Islet precursor cell (in vitro differentiated cells): Measurements from ENCODE around the gene SRRM3.
A peak's percentile ranks its signal among the peaks of the same experiment; 100 is the strongest.
"Not testable (repeated sequence)": the region's sequence is repeated elsewhere in the genome, so short reads cannot be mapped to it uniquely, and the experiment has no call there.

Source experiments
- DNase-seq: peaks from one replicate; pipeline ENCODE4 v3.0.0-alpha.2; 2018

SRRM3 gene

DNA sequence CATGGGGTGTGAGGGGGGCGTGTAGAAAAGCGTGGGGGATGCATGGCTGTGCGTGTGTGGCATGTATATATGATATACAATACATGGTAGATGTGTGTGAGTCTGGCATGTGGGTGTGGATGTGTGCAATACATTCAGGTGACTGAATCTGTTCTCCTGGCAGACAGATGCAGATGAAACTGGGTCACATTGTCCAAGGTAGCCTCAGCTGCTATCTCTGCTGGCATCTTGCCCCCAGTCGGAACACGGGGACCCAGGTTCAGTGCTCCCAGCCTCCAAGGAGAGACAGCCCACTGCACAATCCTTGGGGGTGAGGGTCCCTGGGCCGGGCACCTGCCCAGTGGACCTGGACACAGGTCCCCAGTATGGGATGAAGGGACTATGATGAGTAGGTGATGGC lies 12.4 kb upstream of the SRRM3 start:
- DNase-seq = no peak

DNA sequence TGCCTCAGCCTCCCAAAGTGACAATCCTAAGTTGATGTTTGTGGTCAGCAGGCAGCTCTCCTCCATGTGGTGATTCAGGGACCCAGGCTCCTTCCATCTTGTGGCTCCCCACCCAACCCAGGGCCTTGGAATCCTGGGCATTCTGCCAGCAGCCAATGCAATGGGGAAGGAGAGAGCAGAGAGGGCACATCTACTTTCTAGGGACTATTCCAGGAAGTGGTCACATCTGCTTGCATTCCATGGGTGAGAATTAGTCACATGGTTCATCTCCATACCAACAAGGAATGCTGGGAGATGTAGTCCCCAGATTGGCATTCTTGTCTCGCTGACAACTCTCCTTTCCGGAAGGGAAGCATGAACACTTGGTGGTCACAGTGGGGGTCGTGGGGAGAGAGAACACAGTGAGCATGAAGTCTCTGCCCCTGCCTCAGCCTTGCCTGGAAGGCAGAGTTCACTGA lies 9.9 kb upstream of the SRRM3 start:
- peak; percentile 77 for DNase-seq

DNA sequence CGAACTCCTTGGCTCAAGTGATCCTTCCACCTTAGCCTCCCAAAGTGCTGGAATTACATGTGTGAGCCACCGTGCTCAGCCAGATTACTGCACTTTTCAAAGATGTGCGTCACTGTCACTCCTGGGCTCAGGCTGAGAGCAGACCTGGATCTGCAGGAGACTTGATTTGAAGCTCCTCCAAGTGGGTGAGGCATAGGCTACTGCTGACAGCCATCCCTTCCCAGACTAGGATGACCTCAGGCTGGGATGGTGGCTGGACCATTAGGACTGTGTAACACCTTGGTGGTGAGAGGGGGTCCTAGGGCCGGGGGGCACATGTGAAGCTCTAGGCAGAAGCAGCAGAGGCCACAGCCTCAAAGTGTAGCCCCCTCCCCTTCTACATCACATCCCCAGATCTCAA lies 8.2 kb upstream of the SRRM3 start:
- DNase-seq = no peak

DNA sequence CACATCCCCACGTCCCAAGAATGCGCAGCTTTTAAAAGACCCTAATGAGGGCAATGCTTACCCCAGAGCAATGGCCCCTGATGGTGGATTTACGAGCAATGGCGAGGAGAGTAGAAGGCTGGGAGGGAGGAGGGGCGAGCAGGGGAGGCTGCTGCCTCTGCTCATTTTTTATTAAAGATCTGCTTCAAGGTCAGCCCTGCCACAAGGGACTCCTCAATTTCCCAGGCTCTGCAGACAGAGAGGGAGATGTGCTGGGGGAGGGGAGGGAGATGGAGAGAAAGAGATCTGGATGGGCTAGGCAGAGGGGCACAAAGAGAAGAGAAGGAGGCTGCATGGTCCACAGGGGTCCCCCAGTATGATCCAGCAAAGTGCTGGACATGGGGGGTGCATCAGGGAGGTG lies 7.8 kb upstream of the SRRM3 start:
- no peak for DNase-seq

DNA sequence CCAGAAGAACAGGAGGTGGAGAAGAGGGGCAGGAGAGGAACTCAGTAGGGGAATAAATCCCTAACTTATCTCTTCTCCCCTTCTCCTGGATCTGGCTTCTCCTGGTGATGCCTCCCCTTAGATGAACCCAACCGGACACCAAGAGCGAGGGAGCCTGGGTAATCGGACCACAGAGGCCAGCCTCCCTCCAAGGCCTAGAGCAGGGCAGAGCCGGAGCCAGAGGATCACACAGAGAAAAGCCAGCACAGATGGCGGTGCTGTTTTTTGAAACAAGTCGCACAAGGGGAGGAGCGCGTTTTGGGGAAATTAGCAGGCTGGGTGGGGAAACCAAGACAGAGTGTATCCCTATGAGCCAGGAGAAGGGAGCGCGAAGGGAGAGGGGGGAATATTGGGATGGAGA lies 4.9 kb upstream of the SRRM3 start:
- no peak for DNase-seq

DNA sequence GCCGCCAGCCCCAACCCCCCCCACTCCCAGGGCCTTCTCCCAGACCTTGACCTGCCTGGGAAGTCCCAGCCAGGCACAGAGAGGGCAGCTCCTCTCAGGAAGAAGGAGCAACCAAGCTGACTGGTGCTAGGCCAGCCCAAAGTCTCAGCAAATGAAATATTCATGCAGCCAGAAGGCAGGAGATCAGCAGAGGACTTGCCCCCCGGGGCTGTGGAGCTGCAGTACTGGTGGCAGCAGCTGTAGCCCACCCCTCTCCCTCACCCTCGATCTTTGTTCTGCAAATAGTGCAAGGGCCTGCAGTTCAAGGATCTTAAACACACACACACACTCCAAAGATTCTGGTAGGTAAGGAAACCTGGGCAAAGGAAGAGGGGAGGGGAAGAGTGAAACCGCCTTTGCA lies 3.5 kb upstream of the SRRM3 start:
- DNase-seq = no peak

DNA sequence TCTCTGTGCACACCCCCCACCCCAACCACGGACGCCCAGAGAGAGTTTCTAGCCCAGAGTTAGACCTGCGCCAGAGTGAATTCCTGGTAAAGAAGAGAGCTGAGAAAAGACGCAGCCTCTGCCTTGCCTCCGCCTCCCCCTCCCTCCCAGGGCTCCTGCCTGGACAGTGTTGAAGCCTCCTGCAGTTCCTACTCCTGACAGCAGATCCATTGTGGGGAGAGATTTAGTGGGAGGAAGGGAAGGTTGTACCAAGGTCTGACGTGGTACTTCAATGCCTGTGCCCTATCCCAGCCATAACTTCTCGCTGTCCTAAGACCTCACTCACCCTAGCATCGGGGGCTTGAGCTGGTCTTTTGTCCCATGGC lies 952 bp downstream of the SRRM3 start:
- no peak for DNase-seq

DNA sequence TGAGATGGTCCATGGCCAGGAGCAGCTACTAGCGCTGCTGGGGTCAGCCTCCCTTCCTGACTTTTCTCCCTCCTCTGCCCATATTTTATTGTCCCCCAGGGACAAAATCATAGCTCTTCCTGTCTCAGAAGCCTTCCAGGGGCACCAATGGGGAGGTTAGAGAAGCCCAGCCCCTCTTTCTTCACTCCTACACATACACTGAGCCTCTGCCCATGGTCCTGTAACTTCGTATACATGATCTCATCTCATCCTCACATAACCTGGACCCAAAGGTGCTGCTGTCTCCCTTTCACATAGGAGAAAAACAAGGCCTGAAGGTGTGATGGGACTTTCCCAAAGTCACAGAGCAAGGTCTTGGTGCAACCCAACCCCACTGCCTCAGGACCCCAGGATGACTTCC lies 2.5 kb downstream of the SRRM3 start:
- no peak for DNase-seq

DNA sequence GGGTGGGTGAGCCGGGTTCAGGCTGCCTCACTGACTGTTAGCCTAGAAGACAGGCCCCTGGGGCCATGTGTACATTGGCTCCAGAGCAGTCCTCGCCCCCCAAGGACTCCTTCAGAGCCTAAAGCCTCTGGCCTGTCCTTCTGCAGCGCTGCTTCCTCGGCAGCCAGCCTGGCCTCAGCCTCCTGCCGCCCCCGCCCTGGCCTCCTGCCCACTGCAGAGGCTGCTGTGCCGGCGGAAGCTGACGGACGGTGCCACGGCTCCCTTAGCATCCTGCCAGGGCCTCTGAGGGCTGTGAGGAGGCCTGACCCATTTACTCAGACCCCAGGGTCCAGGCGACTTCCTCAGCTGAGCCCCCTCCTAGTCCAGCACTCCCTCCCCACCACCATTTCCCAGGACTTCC lies 4.9 kb downstream of the SRRM3 start:
- DNase-seq = no peak

DNA sequence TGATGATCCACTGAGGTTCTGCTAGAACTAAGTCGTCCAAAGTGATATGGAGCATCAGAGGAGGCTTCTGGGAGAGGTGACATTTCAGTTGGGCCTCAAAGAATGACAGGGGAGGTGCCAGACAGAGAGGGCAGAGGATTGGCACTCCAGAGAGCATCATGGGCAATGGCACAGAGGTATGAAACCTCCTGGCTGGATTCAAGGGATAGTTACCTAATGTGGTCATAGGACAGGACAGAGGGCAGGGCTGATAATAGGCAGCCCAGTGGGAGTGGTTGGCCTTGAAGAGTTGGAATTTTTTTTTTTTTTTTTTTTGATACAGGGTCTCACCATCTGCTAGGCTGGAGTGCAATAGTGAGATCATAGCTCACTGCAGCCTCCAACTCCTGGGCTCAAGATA lies 7.6 kb downstream of the SRRM3 start:
- DNase-seq = no peak

DNA sequence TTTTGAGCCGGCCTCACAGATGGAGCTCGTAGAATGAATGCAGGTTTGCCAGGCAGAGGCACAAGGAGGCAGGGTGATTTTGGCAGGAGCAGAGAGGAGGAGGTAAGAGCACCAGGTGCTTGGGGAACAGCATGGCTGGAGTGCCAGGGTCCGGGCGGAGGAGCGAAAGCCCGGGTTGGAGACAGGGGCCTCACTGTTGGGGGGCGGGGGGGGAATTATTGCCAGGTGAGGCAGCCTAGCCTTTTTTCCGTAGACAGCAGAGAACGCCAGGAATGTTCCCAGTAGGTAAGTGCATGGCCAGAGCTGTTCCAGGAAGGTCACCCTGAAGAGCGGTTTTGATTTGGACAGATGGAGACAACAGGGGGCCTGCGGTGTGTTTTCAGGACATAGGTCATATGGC lies 9.5 kb downstream of the SRRM3 start:
- DNase-seq = no peak

DNA sequence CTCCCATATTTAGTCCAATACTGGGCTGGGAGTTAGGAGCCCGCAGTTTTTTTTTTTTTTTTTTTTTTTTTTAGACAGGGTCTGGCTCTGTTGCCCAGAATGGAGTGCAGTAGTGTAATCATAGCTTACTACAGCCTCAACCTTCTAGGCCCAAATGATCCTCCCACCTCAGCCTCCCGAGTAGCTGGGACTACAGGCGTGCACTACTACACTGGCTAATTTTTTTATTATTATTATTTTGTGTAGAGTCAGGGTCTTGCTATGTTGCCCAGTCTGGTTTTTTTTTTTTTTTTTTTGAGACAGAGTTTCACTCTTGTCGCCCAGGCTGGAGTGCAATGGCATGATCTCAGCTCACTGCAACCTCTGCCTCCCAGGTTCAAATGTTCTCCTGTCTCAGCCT lies 13.7 kb downstream of the SRRM3 start:
- DNase-seq = not testable (repeated sequence)

DNA sequence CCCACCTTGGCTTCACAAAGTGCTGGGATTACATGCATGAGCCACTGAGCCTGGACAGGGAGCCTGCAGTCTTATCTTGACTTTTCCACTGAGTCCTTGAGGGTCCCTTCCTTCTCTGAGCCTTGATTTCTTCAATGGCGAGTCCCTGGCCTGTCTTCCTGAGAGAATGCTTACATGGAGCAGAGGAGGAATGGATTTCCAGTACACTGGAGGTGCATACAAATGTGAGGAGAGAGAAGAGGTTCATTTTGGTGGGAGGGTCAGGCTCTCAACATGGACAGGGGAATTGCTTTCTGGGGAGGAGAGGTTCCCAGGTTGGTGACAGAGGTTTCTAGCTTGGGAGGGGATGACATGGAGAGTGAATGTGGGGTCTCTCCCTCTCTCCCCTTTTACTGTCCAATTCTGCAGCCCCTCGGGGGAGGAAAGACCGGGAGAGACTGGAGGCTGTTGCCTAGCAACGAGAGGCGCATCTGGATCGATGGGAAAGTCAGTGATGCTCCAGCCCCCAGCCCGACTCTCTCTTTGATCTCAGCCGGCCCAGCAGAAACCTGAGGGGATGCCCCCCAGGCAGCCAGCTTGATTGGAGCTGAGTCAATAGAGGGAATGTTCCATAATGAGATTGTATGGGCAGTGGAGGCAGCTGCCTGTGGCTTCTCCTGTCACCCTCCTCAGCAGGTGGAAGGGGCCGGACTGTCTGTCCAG lies 14.8 kb downstream of the SRRM3 start:
- no peak for DNase-seq

DNA sequence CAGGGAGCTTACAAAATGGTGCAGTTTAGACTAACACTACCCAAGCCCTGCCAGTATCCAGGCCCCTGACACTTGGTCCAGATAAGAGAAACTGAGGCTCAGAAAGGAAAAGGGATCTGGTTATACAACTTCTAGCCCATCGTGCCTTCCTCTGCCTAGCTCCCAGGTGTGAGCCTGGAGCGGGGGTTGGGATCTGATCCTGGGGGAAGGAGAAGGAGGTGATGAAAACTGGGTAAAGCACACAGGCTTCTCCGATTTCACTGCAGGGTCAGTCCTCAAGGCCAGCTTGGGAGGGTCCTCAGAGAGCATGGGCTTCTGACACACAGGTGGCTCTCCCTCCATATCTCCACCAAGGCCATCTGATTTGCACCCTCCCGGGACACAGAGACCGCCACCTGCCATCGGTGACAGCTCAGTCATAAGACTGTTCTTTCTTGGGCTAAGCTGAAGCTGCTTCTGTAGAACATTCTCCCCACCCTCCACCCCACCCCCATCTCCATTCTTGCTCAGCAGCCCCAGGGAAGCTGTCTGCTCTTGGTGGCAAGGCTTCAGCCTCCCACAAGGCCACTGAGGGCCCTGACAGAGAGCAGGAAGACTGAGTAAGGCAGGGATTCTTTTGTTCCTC lies 16.4 kb downstream of the SRRM3 start:
- no peak for DNase-seq

DNA sequence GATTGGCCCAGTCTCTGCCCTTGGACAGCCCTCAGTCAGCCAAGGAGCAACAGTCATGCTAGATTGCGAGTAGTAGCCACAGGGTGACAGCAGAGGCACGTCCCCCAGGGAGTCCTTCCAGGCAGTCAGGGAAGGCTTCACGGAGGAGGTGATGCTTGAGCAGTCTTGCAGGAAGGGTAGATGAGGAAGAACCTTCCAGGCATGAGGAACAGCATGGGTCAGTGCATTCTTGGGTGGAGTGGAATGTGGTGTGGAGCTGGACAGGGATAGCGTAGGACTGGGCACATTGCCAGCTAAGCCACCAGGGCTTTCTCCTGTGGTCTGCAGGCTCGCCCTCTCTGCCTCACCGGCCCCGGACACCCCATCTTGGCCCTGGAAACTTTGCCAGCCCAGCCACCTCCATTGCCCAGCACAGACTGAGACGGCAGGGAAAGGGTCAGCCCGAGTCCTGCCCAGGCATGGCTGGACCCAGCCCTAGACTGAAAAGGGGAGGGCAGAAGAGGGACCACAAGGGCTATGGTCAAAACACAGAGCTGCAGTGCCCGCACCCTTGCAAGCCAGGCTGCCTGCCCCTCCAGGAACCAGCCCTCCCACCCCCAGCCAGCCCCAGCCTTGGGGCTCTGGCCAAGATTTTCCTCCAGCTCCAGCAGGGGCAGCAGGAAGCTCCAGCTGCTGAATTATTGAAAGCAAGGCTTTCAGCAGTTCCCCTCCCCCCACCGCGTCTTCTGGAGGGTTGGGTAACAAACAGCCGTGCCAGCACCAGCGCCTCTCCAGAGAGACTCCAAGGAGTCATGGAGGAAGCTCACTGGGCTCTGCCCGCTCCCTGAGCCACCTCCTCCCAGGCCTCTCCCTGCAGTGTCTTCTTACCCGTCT lies 18.7 kb downstream of the SRRM3 start:
- DNase-seq = peak; percentile 78

DNA sequence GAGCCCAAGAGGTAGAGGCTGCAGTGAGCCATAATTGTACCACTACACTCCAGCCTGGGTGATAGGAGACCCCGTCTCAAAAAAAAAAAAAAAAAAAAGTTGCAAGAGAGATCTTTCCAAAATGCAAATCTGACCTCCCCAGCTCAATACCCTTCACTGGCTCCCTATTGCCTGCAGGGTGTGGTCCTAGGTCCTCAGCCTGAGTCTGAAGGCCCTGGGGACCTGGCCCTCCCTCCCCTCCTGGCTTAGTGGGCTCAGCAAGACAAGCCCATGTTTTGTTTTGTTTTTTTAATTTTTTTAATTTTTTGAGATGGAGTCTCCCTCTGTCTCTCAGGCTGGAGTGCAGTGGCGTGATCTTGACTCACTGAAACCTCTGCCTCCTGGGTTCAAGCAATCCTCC lies 20.6 kb downstream of the SRRM3 start:
- DNase-seq = no peak

DNA sequence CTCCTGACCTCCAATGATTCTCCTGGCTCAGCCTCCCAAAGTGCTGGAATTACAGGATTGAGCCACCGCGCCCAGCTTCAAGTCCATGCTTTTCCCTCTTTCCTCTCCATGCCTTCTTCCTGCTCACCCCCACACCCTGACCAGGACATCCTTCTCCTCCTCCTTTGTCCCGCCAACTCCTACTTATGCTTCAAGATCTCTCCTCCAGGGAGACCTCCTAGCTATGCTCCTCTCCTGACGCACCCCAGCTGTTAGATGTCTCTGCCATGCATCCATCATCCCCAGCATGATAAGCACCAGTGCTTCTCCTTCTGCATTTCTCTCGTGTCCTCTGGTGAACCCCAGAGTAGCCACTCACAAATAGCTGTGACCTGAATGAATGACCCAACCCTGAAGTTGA lies 21.1 kb downstream of the SRRM3 start:
- no peak for DNase-seq

DNA sequence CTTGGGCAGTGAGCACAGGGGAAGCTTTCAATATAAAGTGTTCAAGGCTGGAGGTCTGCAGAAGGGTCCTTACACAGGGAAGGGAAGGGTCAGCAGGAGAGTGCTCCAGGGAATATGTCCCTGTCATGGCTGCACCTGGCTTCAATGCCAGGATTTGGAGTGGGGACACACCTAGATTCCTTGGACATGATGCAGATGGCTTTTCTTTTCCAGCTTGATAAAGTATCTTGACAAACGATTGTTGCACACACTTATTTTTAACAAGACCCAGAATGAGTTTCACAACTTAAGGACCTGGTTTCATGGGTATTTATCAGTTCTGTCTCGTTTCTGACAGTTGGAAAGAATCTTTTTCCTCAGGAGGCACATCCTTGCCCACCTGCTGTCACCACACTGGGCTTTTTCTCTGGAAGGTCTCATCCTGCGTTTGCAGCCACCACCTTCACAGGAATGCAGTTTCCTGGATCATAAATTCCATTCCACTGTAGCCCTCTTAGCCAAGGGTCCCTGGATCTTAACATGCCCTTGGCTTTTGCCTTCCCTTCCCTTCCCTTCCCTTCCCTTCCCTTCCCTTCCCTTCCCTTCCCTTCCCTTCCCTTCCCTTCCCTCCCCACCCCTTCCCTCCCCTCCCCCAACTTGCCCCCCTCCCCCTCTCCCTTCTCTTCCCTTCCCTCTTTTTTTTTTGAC lies 21.7 kb downstream of the SRRM3 start:
- no peak for DNase-seq

DNA sequence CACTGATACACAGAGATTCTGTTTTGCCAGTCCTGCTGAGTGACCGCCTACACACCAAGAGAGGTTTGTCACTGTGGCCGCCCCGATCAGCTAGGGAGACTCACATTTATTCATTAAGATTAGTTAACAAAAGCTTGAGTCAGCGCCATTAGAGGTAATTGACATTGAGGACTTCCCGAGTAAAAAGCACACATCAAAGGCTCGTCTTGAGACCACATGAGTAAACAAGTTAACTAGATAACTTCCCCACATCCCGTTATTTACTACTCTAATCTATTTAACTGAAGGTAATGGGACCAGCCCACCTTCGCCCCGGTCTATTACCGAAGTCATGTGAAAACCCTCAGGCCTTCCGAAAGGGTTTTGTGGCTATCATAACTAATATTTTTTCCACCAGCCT lies 23.0 kb downstream of the SRRM3 start:
- no peak for DNase-seq

DNA sequence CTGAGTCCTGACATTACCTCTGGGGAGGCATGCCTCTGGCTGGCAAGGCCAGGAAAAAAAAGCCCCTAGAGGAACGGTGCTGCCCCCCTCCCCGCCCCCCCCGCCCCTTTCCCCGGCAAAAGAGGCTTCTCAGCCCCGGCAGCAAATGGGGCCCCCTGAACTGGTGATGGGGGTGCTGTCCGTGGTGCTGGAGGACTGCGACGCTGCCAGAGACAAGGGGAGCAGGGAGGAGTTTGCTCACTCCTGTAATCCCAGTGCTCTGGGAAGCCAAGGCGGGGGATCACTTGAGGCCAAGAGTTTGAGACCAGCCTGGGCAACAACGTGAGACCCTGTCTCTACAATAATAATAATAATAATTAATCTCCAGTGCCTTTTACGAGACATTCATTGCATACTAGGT lies 23.7 kb downstream of the SRRM3 start:
- peak; percentile 83 for DNase-seq

DNA sequence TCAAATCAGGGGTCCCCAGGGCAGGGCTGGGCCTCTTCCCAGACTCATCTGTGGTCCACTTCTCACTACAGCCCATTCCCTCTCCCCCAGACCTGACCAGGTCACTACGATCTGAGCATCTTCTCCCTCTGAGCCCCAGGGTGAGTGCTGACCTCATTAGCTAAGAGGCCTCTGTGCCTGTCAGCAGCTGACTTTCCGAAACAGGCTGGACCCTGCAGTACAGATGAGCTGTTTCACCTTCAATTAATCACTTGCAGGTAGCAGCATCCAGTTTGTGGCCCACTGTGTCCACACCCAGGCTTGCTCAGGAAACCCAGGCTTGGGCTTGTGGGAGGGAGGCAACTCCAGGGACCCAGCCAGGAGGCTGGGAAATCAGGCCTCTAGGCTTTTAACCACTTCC lies 24.3 kb downstream of the SRRM3 start:
- DNase-seq = no peak

DNA sequence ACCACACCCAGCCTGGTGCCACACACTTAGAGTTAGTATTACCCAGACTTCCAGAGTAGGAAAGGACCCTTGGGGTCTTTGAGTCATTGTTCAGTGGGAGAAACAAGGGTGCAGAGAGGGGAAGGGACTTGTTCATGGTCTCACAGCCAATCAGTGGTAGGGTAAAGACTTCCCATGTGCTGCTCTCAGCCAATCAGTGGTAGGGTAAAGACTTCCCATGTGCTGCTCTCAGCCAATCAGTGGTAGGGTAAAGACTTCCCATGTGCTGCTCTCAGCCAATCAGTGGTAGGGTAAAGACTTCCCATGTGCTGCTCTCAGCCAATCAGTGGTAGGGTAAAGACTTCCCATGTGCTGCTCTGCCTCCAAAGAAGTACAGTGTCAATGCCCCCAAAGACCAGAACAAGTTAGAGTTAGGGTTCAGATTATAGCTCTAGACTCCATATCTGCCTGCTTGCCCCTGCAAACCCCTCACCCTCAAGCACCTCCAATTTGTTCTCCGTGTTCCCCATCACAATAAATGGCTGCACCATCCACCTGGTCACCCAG lies 25.3 kb downstream of the SRRM3 start:
- DNase-seq = not testable (repeated sequence)

DNA sequence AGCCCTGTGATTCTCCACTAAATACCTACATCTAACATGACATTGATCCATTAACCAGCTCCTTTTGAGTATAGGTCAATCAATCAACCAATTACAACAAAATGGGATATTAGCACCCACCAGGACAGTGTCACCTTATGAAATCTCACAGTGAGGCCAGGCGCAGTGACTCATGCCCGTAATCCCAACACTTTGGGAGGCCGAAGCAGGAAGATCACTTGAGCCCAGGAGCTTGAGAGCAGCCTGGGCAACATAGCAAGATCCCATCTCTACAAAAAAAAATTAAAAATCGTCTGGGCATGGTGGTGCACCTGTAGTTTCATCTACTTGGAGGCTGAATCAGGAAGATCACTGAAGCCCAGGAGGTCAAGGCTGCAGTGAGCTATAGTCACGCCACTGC lies 28.5 kb downstream of the SRRM3 start:
- DNase-seq = no peak
